ENCODE measurements around the gene STYX.

Gene STYX

GRCh38 chr14:52730709-52731111 is 744 bp downstream of the STYX start:
- no peak overlapping the region for H2AFZ ChIP-seq (ENCODE audit: low read length)
- no peaks in the 10 kb centered on the region for H3K9me3 ChIP-seq (ENCODE audit: low read length)
- H3K9me2 ChIP-seq (ENCODE audit: low read depth, low read length): no peaks in the 10 kb centered on the region
- peak overlapping the region; percentile 80 for H3K4me2 ChIP-seq (ENCODE audit: low read length)
- H3K27ac ChIP-seq (ENCODE audit: low read depth, low read length, poor library complexity, severe bottlenecking): peak overlapping the region; percentile 9
- no peaks in the 10 kb centered on the region for H3F3A ChIP-seq (ENCODE audit: insufficient read depth, low read length)
- H3K4me1 ChIP-seq (ENCODE audit: insufficient read depth, low read length, severe bottlenecking): peaks cover 9% of the 10 kb centered on the region
- no peaks in the 10 kb centered on the region for H3K27me3 ChIP-seq (ENCODE audit: insufficient read depth, low read length)
- peaks cover 14% of the 10 kb centered on the region for H3K79me2 ChIP-seq (ENCODE audit: insufficient read depth, low read length)
- TF ChIP-seq EZH2 (IDR thresholded peaks at IDR 0.05; ENCODE audit: borderline replicate concordance, low read length) (no peak), CTCF (IDR thresholded peaks at IDR 0.05; ENCODE audit: low read length) (no peak)
- peak overlapping the region; percentile 76 for H3K9ac ChIP-seq (ENCODE audit: low read length)
- no peaks in the 10 kb centered on the region for H4K20me1 ChIP-seq (ENCODE audit: insufficient read depth, low read length)
- peaks cover 41% of the 10 kb centered on the region for H3K36me3 ChIP-seq (ENCODE audit: insufficient read depth, low read length)
- H3K4me3 ChIP-seq (ENCODE audit: low read depth, low read length, poor library complexity, severe bottlenecking): peak overlapping the region; percentile 77

GRCh38 chr14:52733824-52734223 is 3.9 kb downstream of the STYX start:
- Histone ChIP-seq H3K4me3 (ENCODE audit: low read depth, low read length, poor library complexity, severe bottlenecking) (no peak overlapping the region), H3F3A (ENCODE audit: insufficient read depth, low read length) (no peaks in the 10 kb centered on the region; the same call in 1 of the 2 replicates), H3K27me3 (ENCODE audit: insufficient read depth, low read length) (no peaks in the 10 kb centered on the region), H2AFZ (ENCODE audit: low read length) (no peak overlapping the region), H3K4me1 (ENCODE audit: insufficient read depth, low read length, severe bottlenecking) (peaks cover 13% of the 10 kb centered on the region), H3K4me2 (ENCODE audit: low read length) (no peak overlapping the region), H3K36me3 (ENCODE audit: insufficient read depth, low read length) (peaks cover 29% of the 10 kb centered on the region; the same call in 1 of the 2 replicates), H3K79me2 (ENCODE audit: insufficient read depth, low read length) (peaks cover 42% of the 10 kb centered on the region), H3K9me3 (ENCODE audit: low read length) (no peaks in the 10 kb centered on the region), H3K9ac (ENCODE audit: low read length) (no peak overlapping the region), H4K20me1 (ENCODE audit: insufficient read depth, low read length) (no peaks in the 10 kb centered on the region), H3K27ac (ENCODE audit: low read depth, low read length, poor library complexity, severe bottlenecking) (no peak overlapping the region), H3K9me2 (ENCODE audit: low read depth, low read length) (no peaks in the 10 kb centered on the region)
- TF ChIP-seq EZH2 (IDR thresholded peaks at IDR 0.05; ENCODE audit: borderline replicate concordance, low read length): no peak
- no peak for TF ChIP-seq CTCF (IDR thresholded peaks at IDR 0.05; ENCODE audit: low read length)

GRCh38 chr14:52735921-52736489 is 6.0 kb downstream of the STYX start:
- H3K9me2 ChIP-seq (ENCODE audit: low read depth, low read length): no peaks in the 10 kb centered on the region
- no peak overlapping the region for H3K4me3 ChIP-seq (ENCODE audit: low read depth, low read length, poor library complexity, severe bottlenecking)
- H3K9me3 ChIP-seq (ENCODE audit: low read length): no peaks in the 10 kb centered on the region
- H4K20me1 ChIP-seq (ENCODE audit: insufficient read depth, low read length): no peaks in the 10 kb centered on the region
- H2AFZ ChIP-seq (ENCODE audit: low read length): no peak overlapping the region
- no peak for TF ChIP-seq CTCF (IDR thresholded peaks at IDR 0.05; ENCODE audit: low read length)
- TF ChIP-seq EZH2 (IDR thresholded peaks at IDR 0.05; ENCODE audit: borderline replicate concordance, low read length): no peak
- peaks cover 29% of the 10 kb centered on the region; the same call in 1 of the 2 replicates for H3K36me3 ChIP-seq (ENCODE audit: insufficient read depth, low read length)
- H3K27me3 ChIP-seq (ENCODE audit: insufficient read depth, low read length): no peaks in the 10 kb centered on the region
- H3K9ac ChIP-seq (ENCODE audit: low read length): no peak overlapping the region
- peaks cover 51% of the 10 kb centered on the region for H3K79me2 ChIP-seq (ENCODE audit: insufficient read depth, low read length)
- no peaks in the 10 kb centered on the region; the same call in 1 of the 2 replicates for H3F3A ChIP-seq (ENCODE audit: insufficient read depth, low read length)
- no peak overlapping the region for H3K27ac ChIP-seq (ENCODE audit: low read depth, low read length, poor library complexity, severe bottlenecking)
- H3K4me2 ChIP-seq (ENCODE audit: low read length): no peak overlapping the region
- peaks cover 19% of the 10 kb centered on the region for H3K4me1 ChIP-seq (ENCODE audit: insufficient read depth, low read length, severe bottlenecking)

Data from OCI-LY1 (cell line).